HPDE6-E6E7 (cell line): ENCODE measurements around the gene MBD5.

Experiments
- DNase-seq: peaks from one replicate; pipeline ENCODE4 v3.0.0; 2011; ENCODE audit warnings: missing footprints; ENCODE audit errors: extremely low spot score

MBD5 gene

GRCh38 chr2:148545390-148546256 lies 524.7 kb downstream of the MBD5 start:
- DNase-seq: no peak

- DNase-seq: no peak
Measured at GRCh38 chr2:148546270-148546669, 525.4 kb downstream of the MBD5 start.

DNA sequence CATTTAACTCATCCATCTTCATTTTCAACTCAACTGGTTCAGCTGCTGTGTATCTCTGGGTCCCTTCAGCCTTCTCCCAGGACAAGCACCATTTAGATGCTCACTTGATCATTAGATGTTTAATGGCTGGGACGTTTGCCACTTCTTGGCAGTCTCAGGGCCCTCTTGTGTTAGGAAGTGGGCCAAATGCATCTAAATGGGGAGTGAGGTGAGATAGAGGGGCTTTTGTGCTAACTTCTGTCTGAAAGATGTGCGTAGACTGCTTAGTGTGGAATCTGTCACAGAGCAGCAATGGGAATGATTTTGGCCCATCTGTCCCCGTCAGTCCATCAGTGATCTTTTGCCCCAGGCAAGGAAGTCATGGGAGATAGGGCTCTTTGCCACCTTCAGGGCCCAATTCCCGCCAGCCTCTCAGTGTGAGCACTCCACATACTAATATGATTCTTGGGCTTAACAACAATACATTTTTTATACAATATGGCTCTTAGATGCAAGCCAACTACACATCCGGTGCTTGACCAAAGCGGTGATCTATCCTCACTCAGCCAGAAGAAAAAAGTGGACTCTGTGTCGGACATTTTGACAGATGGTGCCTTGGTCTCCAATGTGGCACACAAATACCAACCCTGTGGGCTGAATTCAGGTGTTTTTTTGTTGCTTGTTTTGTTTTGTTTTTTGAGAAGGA lies 528.0 kb downstream of the MBD5 start:
- DNase-seq: no peak

DNA sequence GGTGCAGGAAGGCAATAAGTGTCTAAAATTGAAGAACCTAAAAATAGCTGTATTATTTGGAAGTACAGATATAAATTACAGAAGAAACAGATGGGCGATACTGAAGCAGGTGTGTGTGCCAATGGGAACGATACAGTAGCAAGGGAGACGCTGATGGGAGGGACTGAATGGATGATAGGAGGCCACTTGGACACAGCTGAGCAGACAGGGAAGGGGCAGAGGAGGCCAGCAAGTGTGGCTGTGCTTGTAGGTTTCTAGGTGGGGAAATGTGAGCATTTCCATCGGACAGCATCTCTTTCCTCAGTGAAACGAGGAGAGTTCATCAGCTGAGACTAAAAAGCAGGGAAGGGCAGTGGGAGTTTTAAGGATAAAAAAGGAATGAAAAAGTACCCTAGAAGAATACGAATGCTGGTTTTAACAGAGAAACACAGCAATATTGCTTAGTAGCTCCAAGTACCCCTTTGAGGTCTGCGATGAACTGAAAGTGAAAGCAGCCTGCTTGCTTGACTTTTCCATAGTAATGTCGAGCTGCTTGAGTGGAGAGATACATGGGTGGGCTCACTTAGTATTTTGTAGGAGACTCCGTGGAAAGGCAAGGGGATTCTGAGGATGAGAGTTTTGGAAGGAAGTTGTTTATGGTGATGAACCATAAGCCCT lies 531.9 kb downstream of the MBD5 start:
- DNase-seq: no peak

DNA sequence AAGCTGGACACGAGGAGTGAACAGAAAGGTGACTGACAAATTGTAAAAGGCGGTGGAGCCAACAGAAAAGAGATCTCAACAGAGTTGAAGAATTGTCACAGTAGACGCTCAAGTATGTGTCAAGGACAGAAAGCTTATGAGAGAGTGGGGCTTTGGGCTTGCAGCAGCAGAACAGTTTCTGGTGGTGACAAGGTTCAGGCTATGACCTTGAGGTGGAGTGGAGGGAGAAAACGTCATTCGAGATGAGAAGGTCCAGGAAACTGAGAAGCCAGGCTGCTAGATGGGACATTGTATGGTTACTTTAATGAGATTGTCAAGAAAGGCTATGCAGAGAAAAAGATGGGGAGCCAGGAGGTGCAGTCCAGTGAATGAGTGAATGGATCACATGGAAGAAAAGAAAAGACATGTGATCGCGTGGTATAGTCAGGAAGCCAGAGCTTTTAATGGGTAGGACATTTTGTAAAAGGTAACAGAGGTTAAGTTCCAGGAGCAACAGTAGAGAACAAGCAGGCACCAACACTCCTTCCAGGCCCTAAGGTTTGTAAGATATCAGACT lies 532.5 kb downstream of the MBD5 start:
- DNase-seq: no peak

GRCh38 chr2:148554459-148555247 lies 533.8 kb downstream of the MBD5 start:
- no peak for DNase-seq

DNA sequence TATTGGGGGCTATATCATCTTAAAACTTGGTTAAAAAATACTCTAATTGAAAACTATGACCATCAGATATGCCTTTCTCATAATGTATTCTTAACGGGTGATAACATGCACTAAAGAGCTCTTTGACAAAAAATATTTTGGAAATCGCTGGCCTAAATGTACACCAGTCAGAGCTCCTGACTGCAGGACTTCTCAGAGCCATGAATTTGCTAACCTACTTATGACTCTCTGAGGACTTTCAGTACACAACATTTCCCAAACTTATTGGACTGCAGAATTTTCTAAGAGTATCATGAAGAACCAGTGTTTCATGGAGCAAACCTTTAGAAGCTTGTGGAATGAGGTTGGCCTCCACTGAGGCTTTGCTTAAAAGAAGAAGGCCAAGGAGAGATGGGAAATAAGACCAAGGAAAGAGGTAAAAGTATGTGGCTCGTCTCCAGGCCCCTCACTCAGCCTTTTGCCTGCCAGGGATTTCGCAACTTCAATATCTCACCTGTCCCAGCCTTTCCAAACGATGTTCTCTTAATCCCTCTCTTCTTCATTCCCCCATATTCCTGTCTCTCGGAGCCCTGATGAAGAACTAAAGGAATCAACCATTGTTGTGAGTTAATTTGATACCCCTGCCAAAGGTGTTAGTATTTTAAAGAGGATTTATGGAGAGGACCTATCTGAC lies 534.9 kb downstream of the MBD5 start:
- DNase-seq: no peak

DNA sequence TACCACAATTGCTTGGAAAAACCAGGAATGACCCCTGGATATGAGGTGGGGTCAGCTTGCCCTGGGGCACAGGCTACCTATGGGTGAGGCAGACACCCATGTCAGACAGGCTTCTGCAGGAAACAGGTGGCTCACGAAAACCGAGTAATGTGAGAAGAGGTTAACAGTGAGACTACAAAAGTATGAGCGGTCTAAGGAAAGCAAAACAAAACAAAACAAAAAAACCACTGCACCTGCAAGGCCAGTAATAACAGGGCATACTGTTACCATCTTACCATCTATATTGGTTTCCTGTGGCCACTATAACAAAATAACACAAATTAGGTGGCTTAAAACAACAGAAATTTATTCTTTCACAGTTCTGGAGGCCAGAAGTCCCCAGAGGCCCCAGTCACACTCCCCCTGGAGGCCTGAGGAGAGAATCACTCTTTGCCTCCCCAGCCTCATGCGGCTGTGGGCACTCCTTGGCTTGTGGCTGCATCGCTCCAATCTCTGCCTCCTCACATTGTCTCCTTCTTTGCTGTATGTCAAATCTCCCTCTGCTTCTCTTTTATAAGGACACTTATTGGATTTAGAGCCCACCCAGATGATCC lies 537.0 kb downstream of the MBD5 start:
- no peak for DNase-seq

GRCh38 chr2:148560496-148560895 lies 539.6 kb downstream of the MBD5 start:
- DNase-seq: no peak

DNA sequence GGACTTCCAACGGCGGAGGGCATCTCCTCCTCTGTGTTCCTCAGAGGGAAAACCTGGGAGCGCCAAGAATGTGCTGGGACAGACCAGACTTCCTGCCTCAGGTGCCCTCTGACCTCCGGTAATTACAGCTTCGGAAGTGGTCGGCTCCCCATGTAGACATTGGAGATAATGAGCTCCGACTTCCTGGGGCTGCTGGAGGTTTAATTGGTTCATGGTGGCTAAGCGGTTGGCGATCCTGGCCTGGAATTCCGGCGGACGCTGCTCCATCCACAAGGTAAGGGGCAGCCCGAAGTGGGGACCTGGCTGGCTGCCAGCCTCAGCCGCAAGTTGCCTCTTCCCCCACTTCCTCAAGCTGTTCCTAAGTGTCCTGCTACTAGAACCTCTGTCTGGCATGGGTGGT lies 540.5 kb downstream of the MBD5 start:
- no peak for DNase-seq

- DNase-seq: no peak
Measured at GRCh38 chr2:148565272-148565894, 544.5 kb downstream of the MBD5 start.
